ENCODE results near the gene SMAP2.
"Not testable (repeated sequence)": the region's sequence is repeated elsewhere in the genome, so short reads cannot be mapped to it uniquely, and the experiment has no call there.

Gene SMAP2

DNA sequence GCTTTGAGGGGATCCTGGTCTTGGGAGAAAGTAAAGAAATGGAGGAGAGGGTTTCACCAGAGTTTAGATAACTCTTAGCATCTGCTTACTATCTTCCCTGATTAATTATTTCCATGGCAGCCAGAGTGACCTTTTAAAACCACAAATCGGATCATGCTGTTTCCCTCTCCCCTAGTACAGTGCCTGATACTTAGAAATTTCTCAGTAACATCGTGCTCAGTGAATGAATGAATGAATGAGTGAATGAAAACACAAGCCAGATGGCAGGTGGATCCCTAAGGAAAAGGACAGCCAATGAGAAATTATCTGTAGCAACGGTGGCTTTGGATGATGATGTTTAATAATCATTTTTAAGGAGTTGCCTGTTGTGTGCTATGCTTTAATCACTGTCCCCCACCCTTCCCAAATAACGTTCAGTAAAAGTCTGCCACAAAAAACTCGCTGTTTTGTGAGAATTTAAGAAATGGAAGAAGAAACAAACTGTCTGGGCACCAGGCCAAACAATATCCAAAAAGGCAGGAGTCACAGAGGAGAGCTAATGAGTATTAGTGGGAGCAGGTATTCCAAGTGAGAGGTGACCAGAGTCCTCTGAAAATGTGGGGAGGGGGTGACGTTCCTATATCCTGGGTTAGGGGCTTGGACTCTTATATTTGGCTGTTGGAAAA is 737 bp upstream of the SMAP2 start:
- no peak for FAIRE-seq

DNA sequence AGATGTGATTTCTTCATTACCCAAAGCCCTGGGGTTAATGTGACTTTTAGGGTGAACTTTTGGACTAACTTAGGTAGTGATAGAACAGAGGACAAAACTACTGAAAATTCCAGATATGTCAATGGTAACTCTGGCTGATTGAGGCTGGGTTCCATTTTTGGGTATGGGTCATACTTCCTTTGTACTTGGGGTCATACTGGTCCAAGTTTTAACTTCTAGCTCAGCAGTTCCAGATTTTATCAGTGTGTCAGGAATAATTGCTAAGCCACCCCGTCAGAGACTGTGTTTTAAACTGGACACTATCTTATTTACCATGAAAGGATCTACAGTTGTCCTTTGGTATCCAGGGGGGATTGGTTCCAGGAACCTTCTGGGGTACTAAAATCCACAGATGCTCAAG is 4.0 kb downstream of the SMAP2 start:
- FAIRE-seq, result no peak

DNA sequence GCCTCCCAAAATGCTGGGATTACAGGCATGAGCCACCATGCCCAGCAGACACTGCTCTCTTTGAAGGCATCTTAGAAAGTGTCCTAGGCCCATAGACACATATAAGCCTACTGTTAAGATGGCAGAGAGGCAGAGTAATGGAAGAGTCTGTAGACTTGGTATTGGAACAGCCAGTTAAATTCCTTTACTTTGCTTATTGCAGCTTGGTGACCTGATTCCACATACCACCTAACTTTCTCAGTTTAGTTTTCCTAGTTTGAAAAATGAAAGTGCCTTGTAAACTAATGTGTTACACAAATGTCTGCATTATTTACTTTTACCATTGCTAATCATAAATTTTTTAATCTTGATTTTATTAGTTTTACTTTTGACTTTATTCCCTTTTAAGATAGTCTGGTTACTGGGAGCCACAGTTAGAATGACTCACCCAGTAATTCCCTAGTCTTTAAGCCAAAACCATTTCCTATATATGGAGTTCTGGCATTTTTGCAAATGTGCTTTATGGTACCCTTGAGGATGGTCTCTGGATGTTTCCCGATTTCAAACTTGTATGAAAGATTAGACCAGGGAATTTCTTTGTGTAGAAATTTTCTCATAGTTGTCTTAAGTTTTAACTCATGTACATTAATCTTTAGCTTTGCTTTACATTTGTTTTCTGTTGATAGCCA is 6.4 kb downstream of the SMAP2 start:
- FAIRE-seq, result no peak

DNA sequence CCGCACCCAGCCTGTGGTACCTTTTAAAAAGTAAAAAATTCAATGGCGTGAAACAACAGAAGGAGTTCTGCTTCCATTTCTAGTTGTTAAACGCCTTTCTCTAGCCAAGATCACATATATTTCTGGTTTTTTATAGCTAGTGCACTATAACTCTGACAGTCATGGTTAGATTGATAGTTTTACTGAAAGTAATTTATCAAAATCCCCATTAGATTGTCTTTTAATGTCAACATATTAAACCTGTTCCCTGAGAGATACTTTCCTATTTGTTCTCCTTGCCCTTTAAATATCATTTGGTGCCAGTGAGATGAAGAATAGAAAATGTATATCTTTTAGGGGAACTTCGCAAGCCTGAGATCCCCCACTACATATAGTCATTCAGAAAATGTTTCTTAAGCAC is 7.3 kb downstream of the SMAP2 start:
- FAIRE-seq, result no peak

DNA sequence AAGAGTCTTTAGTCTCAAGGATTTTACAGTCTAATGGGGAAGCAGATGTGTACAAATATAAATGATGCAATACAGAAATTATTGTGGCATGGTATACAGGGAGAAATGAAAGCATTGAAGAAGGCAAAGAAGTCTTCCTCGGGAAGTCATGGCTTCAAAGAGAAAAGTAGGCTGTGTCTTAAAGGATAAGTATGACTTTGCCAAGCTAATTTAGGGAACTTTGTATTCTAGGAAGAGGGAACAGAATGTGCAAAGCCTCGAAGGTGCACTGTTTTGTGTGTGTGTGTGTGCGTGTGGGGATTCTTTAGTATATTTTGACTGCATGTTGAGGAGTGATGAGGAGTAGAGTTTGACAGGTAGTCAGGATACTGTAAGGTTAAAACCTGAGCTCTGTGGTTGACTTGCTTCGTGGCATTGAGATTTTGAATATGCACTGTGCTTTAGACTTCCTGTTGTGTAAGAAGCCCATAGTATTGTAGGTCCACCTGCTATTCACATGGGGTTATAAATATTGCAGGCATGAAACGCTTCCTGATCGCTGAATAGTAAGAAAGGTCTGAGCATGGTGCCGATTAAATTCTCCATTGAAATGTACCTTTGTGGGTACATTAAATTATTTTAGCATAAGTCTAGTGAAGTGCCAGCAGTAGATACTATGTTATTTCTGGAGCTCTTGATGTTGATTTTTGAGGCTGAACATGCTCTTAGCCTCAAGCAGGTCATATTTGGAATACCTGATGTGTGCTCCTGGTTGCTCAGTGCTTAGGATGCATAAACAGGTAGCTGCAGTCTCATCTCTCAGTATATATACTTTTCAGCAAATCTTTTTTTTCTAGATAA is 8.0 kb downstream of the SMAP2 start:
- FAIRE-seq, result no peak

DNA sequence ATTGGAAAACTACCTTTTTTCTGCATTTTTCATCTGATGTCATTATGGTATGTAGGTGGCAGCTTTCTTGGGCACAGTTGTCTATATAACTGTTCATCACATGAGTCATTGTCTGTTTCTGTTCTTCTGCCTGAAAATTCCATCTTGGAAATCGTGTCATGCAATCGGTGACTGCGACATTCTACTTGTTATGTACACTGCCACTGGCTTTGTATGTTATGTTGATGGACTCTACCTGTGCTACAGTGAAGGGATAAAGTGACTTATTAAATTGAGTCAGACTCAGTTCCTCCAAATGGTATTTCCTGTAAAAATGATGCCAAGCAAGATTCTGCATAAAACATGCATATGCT is 8.6 kb downstream of the SMAP2 start:
- no peak for FAIRE-seq

DNA sequence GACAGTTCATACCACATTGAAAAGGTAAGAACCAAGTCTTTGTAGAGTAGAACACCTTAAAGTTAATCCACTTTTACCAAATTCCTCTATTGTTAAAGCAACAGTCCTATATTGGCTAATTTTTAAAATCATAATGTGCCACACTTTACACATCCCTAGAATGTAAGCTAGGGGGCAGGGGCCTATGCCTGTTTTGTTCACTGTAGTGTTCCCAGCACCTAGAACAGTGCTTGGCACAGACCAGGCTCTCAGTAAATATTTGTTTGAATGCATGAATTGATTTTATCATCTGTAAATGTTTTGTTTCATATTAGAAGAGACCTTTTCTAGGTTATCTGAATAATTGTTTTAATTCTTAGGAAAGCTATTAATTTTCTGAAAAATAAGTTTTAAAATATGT is 9.1 kb downstream of the SMAP2 start:
- FAIRE-seq, result no peak

DNA sequence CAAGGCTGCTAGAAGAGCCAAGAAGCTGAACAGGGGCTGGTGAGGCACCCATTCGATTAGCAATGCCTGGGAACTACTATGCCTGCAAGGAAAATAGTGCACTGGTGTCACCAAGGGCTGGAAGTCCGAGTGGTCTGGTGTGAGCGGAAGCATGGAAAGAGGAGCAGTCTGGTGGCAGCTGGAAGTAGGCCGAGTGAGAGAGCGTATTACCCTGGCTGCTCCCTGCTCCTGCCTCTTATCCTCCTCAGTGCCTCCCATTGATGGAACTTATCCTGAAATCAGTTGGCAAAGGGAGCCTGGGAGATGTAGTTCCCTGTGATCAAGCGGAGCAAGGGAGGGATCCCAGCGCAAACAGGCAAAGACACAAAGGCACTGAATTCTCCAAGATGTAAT is 9.6 kb downstream of the SMAP2 start:
- no peak for FAIRE-seq

DNA sequence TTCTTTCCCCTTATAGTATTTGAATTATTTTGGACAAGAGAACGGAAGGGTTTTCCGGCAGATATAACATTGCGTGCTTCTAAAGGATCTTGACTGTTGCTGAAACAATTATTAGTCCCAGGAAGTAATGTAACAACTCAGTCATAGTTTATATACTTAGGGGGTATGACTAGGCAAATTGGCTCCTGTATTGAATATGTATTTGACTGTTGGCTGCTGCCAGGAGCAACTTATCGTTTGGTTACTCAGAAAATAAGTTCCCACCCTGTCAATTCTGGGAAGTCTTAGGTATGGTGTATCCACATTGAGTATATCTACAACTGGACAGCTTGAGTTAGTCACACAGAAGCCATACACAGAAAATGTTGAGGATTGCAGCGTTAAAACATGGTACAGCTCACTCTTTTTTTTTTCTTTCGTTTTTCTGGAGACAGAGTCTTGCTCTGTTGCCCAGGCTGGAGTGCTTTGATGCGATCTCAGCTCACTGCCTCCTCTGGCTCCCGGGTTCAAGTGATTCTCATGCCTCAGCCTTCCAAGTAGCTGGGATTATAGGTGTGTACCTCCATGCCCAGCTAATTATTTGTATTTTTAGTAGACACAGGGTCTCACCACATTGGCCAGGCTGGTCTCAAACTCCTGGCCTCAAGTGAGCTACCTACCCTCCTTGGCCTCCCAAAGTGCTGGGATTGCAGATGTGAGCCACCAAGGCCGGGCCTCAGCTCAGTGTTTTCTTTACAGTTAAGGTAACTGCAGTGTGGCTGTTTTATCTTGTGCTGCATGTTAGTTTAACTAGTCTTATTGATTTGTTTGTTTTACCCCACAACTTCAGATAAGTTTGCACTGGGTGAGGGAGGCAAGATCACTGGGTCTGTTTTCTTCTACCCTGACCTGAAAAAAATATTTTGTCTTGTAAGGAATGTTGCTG is 10.2 kb downstream of the SMAP2 start:
- no peak for FAIRE-seq

DNA sequence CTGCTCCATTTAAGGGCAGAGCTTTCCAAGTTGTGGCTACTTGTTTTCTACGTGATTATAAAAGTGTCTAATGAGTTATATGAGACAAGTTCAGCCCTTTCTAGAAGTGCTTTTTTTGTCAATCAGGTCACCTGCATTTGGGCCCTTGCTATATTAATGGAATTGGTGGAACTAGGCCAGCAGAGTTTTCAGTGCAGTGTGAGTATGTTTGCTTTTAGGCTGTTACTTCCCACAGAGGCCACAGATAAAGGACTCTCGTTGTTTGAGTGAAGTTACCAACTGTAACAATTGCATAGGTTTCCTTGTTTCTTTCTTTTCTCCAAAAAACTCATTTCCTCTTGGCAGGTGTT is 10.9 kb downstream of the SMAP2 start:
- no peak for FAIRE-seq

DNA sequence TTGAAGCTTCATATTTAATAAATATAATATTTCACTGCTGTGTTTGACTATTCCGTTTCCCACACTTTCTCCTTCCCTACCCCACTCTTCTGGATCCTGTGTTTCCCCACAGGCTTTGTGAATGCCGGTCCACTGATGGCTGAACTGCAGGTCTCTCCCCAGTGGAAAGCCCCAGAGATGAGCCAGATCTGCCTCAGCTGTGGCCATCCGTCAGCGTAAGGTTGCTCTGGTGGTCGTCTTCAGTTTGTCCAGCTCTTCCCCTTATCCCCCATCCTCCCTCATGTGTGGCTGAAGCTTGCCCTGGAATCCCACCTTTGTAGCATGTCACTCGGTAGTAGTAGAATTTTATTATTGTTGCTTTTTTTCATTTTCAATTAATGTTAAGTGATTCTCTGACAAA is 11.4 kb downstream of the SMAP2 start:
- FAIRE-seq, result no peak

DNA sequence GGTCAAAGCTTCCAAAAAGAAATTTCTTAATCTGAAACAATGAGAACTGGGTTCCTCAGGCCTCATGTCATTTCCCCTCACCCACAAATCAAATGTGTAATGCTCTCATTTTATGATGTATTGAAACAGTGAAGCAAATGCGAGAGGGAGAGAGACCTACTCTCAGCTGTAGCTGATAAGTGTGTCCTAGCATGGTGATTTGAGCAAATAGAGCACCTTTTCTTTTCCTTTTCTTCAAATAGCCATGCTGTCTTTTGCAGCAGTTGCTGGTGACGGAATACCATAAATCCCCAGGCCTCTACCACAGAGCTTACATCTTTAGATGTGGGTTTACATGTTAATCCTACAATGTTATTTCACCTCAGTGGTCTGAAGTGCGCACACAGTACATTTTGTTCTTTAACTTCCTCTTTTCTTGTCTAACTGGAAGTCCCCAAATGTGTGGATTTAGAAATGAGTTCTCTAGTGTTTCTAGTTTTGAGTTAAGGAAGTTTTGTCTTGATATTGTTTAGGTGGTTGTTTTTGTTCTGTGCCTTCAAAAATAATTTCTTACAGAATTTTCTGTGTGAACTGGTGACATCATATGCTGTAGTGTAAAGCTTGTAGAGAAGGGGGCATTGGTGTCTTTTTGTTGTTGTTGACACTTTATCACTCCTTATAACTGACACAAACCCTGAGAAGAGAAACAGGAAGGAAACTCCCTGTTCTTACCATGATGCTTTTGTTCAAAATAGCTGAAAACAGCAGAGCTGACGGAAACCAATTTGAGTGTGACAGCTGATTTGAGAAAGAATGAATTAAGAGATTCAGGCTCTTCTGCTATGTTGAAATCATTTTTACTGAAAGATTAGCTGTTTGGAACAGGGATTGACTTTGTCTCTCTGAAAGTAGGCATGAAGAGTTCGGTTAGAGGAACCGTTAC is 12.2 kb downstream of the SMAP2 start:
- FAIRE-seq, result no peak

DNA sequence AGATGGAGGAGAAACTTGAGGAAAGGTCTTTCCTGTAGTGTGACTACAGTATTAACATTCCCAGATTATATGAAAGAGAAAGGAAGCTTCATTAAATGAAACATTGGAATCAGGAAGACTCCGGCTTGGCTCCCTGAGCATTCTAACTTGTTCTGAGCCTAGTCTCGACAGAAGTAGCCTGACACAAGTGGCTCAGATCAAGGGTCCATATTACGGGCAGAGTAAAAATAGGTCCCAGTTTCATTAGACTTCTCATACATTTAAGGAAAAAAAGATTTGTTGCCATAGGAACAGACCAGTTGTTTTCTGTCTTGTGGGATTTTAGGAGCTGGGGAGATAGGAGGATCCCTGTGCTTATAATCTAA is 12.8 kb downstream of the SMAP2 start:
- FAIRE-seq, result no peak

DNA sequence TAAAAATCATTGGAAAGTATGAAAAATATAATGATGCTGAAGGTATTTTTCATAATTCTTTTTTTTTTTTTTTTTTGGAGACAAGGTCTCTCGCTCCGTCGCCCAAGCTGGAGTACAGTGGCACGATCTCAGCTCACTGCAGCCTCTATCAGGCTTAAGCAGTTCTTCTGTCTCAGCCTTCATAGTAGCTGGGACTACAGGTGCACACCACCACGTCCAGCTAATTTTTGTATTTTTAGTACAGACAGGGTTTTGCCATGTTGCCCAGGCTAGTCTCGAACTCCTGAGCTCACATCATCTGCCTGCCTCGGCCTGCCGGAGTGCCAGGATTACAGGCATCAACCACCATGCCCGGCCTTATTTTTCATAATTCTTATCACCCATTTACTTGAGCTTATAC is 13.3 kb downstream of the SMAP2 start:
- no peak for FAIRE-seq

DNA sequence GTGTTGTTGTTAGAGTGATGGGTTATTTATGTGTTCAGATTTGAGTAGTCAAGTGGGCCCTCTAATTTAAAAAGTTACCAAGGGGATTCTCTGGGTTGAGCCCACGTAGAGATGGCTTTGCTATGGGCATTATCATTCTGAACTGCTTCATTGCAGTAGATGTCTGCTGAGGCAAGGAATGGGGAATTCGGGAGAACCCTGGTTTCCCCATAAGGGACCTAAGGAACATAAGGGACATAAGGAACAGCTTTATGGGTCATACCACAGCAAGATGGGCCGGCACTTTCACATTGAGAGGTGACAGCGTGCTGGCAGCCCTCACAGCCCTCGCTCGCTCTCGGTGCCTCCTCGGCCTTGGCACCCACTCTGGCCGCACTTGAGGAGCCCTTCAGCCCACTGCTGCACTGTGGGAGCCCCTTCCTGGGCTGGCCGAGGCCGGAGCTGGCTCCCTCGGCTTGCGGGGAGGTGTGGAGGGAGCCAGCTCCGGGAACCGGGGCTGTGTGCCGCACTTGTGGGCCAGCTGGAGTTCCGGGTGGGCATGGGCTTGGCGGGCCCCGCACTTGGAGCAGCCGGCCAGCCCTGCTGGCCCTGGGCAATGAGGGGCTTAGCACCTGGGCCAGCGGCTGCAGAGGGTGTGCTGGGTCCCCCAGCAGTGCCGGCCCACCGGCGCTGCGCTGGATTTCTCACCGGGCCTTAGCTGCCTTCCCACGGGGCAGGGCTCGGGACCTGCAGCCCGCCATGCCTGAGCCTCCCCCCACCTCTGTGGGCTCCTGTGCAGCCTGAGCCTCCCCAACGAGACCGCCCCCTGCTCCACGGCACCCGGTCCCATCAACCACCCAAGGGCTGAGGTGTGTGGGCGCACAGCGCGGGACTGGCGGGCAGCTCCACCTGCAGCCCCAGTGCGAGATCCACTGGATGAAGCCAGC is 14.1 kb downstream of the SMAP2 start:
- not testable (repeated sequence) for FAIRE-seq

DNA sequence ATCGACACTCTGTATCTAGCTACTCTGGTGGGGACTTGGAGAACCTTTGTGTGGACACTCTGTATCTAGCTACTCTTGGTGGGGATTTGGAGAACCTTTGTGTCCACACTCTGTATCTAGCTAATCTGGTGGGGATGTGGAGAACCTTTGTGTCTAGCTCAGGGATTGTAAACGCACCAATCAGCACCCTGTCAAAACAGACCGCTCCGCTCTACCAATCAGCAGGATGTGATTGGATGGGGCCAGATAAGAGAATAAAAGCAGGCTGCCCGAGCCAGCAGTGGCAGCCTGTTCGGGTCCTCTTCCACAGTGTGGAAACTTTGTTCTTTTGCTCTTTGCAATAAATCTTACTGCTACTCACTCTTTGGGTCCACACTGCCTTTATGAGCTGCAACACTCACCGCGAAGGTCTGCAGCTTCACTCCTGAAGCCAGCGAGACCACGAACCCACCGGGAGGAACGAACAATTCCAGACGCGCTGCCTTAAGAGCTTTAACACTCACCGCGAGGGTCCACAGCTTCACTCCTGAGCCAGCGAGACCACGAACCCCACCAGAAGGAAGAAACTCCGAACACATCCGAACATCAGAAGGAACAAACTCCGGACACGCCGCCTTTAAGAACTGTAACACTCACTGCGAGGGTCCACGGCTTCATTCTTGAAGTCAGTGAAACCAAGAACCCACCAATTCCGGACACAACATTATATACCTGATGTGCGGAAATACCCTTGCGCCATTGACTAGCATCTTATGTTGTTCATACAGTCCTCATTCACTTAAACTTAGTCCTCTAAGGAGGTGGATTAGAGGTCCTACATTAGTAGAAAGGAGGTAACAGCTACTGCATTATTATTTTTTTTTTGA is 15.2 kb downstream of the SMAP2 start:
- FAIRE-seq, result not testable (repeated sequence)

DNA sequence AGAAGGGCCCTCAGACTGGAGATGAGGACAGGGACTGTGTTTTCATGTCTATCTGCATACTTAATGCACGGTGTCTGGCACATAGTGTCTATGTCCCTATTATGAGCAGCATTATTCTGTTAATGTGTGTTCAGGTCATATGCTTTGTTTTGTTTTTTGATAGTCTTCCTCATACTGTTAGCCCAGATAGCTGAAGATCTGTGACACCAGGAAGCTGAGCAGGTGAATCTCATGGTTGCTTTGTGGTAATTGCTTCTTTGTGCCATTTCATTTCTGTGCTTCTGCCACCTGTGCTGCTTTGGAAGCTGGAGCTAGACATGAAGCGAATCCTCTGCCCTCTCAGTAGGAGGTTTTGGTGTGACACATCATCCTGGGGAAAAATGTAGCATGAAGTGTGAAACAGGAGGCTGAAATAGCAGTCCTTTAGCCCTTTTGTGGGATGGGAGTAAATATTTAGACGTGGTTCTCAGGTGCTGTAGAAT is 15.8 kb downstream of the SMAP2 start:
- no peak for FAIRE-seq

DNA sequence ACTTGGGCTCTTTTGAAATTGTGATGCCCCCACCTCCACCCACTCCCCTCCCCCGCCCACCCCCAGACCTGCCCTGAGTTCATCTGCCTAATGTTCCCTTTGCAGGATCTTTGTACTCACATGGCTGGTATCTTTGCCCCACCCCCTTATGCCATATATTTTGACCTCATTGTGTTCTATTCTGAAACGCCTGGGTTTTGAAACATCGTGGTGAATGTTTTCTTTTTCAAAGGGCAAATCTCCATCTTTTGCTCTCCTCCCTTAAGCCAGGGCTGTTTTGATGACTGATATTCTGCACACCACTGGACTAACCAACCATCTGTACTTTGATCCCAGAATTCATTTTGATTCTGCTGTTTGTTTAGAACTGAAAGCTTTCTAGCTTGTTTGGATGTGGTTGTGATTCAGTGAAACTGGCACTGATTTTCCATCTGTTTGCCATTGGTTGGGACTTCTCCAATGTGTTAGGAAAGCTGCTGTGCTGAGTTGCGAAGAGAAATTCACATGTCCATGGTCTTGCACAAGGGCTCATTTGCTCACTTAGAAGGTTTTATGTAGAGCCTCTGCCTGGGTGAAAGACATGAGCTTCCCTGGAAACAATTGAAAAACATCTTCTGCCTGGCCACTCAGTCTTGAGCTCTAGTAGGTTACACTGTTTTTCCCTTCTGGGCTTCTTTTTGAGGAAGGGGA is 16.5 kb downstream of the SMAP2 start:
- FAIRE-seq, result no peak

DNA sequence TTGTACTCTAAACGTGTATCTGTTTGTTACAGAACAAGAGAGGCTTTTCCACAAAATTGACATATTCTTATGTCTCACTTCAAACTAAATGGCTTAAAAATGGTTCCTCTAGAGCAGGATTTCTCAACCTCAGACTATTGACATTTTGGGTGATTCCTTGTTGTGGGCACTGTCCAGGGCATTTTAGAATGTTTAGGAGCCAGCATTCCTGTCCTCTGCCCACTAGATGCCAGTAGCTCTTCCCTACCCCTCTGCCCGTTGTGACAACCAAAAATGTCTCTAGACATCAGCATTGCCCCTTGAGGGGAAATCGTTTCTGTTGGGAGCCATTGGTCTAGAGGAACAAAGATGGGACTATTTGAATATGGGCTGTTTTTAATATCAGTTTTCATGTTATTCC is 17.3 kb downstream of the SMAP2 start:
- no peak for FAIRE-seq

All from A204.1 (cell line).